ENCODE measurements around the gene ZNF639.

DNA sequence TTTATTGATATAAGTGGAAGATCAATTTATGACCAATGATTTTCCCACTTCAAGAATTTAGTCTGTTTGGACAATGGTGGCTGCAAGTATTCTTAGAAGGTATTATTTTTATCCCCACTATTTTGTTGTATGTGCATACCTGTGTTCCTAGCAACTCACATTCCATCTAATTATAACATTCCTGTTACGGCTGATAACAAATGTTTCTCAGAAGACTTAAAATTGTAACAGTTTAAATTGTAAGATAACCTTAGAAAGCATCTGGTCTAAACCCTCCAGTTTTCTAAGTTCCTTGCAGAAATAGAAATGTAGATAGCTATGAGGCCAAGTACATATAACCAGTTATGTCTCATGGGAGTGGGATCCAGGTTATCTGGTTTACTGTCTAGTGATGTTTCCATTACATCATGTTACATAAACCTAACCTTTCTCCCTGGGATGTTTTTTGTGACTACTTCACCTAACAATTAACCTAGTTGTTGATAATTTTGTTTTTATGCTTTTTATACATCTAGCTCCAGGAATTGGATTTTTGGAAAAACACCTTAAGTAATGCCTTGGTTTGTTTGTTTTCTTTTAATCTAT is 13.6 kb downstream of the ZNF639 start:
- no peak for TF ChIP-seq POLR2A (IDR thresholded peaks at IDR 0.05; ENCODE audit: low read depth, low read length)
- TF ChIP-seq PAX5 (IDR thresholded peaks at IDR 0.05; ENCODE audit: insufficient read depth, low read length, severe bottlenecking), result no peak
- TF ChIP-seq POLR2AphosphoS5 (IDR thresholded peaks at IDR 0.05; ENCODE audit: low read depth, low read length), result no peak
- no peak for TF ChIP-seq TAF1 (IDR thresholded peaks at IDR 0.05; ENCODE audit: low read depth, low read length)
